Measurements from ENCODE around the gene DPP4.
A peak's percentile ranks its signal among the peaks of the same experiment; 100 is the strongest.

The DPP4 gene

DNA sequence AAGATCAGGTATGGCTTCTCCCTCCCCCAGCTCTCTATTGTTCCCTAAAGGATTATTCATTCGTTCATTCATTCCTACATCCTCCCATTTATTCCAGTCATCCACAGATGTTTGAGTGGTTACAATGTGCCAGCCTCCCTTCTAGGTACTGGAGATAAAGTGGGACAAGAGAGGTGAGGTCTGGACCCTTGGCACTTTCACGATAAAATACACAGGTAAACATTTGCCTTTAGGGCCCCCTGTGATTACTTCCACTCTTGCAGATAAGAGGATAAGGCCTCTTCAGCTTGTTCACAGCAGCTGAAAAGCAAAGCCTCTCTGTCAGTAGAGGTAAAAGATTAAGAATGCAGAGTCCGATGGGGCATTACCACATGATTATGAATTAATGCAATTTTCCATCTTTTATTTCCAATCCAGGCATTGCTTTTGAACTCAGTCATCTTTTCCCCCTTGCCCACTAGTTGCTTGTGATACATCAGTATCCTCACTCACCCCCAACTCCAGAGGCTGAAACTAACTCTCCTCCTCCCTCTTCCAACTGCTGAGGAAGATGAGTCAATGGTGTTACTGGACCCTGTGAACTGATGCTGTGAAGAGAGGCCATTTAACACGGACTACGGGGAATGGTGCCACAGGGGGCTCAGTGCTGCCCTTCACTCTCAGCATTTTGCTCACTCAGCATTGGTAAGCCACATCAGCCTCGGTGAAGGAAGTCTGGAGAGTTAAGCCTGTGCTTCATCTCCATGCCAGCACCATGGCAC lies 1.1 kb upstream of the DPP4 start:
- CTCF ChIA-PET, result interaction anchor here (1.2 kb wide), 1 partner anchor 48 kb away, joined by 3 read pairs; no protein-coding TSS in a partner anchor
- H3K4me1 ChIP-seq (ENCODE audit: control insufficient read depth, insufficient read depth, low read length), result no peaks in the 10 kb centered on the region
- no peaks in the 10 kb centered on the region for H3K9me3 ChIP-seq (ENCODE audit: control insufficient read depth, insufficient read depth, low read depth, low read length)
- POLR2A ChIA-PET, result interaction anchor here (1.0 kb wide), 1 partner anchor 39 kb away, joined by 4 read pairs; no protein-coding TSS in a partner anchor
- H3K36me3 ChIP-seq (ENCODE audit: control insufficient read depth in 2 of 2, insufficient read depth in 1 of 2, low read length in 2 of 2), result no peaks in the 10 kb centered on the region
- H3K4me3 ChIP-seq (ENCODE audit: low read depth, low read length), result no peak overlapping the region
- TF ChIP-seq, protein P1, sequence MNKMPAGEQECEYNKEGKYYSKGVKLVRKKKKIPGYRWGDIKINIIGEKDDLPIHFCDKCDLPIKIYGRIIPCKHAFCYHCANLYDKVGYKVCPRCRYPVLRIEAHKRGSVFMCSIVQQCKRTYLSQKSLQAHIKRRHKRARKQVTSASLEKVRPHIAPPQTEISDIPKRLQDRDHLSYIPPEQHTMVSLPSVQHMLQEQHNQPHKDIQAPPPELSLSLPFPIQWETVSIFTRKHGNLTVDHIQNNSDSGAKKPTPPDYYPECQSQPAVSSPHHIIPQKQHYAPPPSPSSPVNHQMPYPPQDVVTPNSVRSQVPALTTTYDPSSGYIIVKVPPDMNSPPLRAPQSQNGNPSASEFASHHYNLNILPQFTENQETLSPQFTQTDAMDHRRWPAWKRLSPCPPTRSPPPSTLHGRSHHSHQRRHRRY (tag by site-specific recombination; IDR thresholded peaks at IDR 0.05), result no peak
- TF ChIP-seq ZNF214 (tag by site-specific recombination; IDR thresholded peaks at IDR 0.05; ENCODE audit: borderline replicate concordance) (no peak), SCRT2 (tag by site-specific recombination; IDR thresholded peaks at IDR 0.05) (no peak), KLF8 (tag by site-specific recombination; IDR thresholded peaks at IDR 0.05) (no peak)
- TF ChIP-seq, protein P2, sequence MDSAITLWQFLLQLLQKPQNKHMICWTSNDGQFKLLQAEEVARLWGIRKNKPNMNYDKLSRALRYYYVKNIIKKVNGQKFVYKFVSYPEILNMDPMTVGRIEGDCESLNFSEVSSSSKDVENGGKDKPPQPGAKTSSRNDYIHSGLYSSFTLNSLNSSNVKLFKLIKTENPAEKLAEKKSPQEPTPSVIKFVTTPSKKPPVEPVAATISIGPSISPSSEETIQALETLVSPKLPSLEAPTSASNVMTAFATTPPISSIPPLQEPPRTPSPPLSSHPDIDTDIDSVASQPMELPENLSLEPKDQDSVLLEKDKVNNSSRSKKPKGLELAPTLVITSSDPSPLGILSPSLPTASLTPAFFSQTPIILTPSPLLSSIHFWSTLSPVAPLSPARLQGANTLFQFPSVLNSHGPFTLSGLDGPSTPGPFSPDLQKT (IDR thresholded peaks at IDR 0.05; ENCODE audit: borderline replicate concordance, low read depth, low read length), result no peak
- no peak overlapping the region for H3K27ac ChIP-seq (ENCODE audit: extremely low read depth, low read depth, low read length)

DNA sequence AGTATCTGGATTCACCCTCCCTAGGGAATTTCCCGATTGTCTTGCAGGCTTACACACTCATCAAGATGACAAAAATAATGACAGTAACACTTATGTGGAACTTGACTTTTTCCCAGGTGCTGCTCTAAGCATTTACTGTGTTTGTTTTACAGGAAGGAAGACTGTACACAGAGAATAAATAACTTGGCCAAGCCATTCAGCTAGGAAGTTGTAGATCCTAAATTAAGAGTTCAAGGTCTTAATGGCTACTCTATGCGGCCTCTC lies 549 bp upstream of the DPP4 start:
- no peak overlapping the region for H3K4me3 ChIP-seq (ENCODE audit: low read depth, low read length)

DNA sequence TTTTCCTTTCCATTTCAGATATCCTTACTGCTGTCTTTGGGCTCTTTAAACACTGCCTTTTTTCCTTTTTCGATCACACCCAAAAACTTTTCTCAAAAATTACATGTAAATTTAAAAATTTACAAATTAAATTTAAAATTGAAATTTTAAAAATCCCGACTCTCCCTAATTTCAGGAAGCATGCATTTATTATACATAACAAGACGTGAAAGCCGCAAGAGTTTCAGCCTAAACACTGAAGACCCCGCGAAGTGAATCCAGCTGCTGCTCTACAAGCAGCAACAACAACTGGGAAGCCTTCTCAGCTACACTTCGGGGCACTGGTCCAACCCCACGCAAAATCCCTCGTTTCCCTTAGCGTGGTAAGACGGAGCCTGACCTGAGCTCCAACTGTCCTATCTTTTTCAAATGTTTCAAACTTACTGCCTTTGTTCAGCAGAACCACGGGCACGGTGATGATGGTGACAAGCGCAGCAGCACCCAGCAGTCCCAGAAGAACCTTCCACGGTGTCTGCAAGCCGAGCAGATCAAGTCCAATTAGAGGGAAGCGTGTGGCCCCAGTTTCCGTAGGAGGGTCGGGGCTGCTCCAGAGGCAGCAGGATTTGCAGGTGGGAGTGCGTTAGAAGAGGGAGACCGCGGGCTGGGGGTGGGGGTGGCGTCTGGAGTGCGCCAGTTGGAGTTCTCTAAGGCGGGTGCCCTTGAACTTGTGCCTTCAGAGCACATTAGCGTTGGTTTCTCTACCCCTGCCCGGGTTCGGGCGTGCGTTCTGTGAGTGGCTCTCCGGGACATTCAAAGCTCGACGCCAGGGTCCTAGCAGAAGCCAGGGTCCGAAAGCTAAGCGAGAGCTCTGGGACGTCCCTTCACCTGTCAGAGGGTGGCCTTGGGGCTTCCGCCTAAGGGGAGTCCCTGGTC lies 783 bp downstream of the DPP4 start:
- Histone ChIP-seq H3K36me3 (ENCODE audit: control insufficient read depth in 2 of 2, insufficient read depth in 1 of 2, low read length in 2 of 2) (no peaks in the 10 kb centered on the region), H3K27ac (ENCODE audit: extremely low read depth, low read depth, low read length) (no peak overlapping the region; the same call in 1 of the 2 replicates), H3K4me3 (ENCODE audit: low read depth, low read length) (peak overlapping the region; percentile 36), H3K4me1 (ENCODE audit: control insufficient read depth, insufficient read depth, low read length) (no peaks in the 10 kb centered on the region), H3K9me3 (ENCODE audit: control insufficient read depth, insufficient read depth, low read depth, low read length) (no peaks in the 10 kb centered on the region)
- POLR2A ChIA-PET, result no interaction called here
- CTCF ChIA-PET, result no interaction called here
- TF ChIP-seq ZNF302 (tag by site-specific recombination; IDR thresholded peaks at IDR 0.05; ENCODE audit: low read depth), result no peak
- peak; percentile 40; the same call in 1 of the 2 replicates for TF ChIP-seq EGR2 (tag by site-specific recombination; IDR thresholded peaks at IDR 0.05; ENCODE audit: low read depth)
- peak; percentile 75; the same call in 1 of the 2 replicates for TF ChIP-seq ZNF777 (tag by site-specific recombination; IDR thresholded peaks at IDR 0.05; ENCODE audit: borderline replicate concordance)
- no peak for TF ChIP-seq ZBTB21 (tag by site-specific recombination; IDR thresholded peaks at IDR 0.05)
- TF ChIP-seq ZNF48 (tag by site-specific recombination; IDR thresholded peaks at IDR 0.05), result no peak
- no peak for TF ChIP-seq SP3 (tag by site-specific recombination; IDR thresholded peaks at IDR 0.05)
- TF ChIP-seq ZNF132 (tag by site-specific recombination; IDR thresholded peaks at IDR 0.05; ENCODE audit: borderline replicate concordance), result no peak

More for the DNA sequence above, 549 bp upstream of the DPP4 start:
- Histone ChIP-seq H3K4me1 (ENCODE audit: control insufficient read depth, insufficient read depth, low read length) (no peaks in the 10 kb centered on the region), H3K9me3 (ENCODE audit: control insufficient read depth, insufficient read depth, low read depth, low read length) (no peaks in the 10 kb centered on the region), H3K27ac (ENCODE audit: extremely low read depth, low read depth, low read length) (no peak overlapping the region), H3K36me3 (ENCODE audit: control insufficient read depth in 2 of 2, insufficient read depth in 1 of 2, low read length in 2 of 2) (no peaks in the 10 kb centered on the region)
- ChIA-PET CTCF (interaction anchor here (1.0 to 1.2 kb wide), 2 partner anchors 16 to 48 kb away, joined by 3 read pairs; no protein-coding TSS in a partner anchor), POLR2A (interaction anchor here (1.0 kb wide), 1 partner anchor 39 kb away, joined by 4 read pairs; no protein-coding TSS in a partner anchor)
- TF ChIP-seq ZNF600 (tag by site-specific recombination; IDR thresholded peaks at IDR 0.05), result no peak
- no peak for TF ChIP-seq ZNF629 (tag by site-specific recombination; IDR thresholded peaks at IDR 0.05)
- no peak for TF ChIP-seq SCRT2 (tag by site-specific recombination; IDR thresholded peaks at IDR 0.05)

All from HEK293 (cell line).